GM19035 (cell line): ENCODE measurements around the gene SEC14L3.
"Not testable (repeated sequence)": the region's sequence is repeated elsewhere in the genome, so short reads cannot be mapped to it uniquely, and the experiment has no call there.

Experiments used
- ATAC-seq: cut with Tn5 transposase; IDR thresholded peaks from one replicate; pipeline ENCODE4 v1.9.1; 2021; ENCODE audit not compliant: unreplicated experiment

SEC14L3 gene

GRCh38 chr22:30486118-30486517 is 14.3 kb upstream of the SEC14L3 start:
- ATAC-seq, result no peak

- no peak for ATAC-seq
These were observed 13.7 kb upstream of the SEC14L3 start for GRCh38 chr22:30485362-30485988.

- no peak for ATAC-seq
These were observed 11.4 kb upstream of the SEC14L3 start for GRCh38 chr22:30483169-30483568.

GRCh38 chr22:30481711-30482110 is 9.9 kb upstream of the SEC14L3 start:
- no peak for ATAC-seq

GRCh38 chr22:30479981-30480380 is 8.2 kb upstream of the SEC14L3 start:
- ATAC-seq, result no peak

- ATAC-seq, result no peak
These were observed 3.0 kb upstream of the SEC14L3 start for GRCh38 chr22:30474683-30475424.

- ATAC-seq, result no peak
These were observed 2.3 kb upstream of the SEC14L3 start for GRCh38 chr22:30474121-30474520.

GRCh38 chr22:30472994-30473720 is 1.3 kb upstream of the SEC14L3 start:
- ATAC-seq, result no peak

GRCh38 chr22:30470655-30471054 is 1.2 kb downstream of the SEC14L3 start:
- ATAC-seq, result no peak

- ATAC-seq, result no peak
These were observed 2.7 kb downstream of the SEC14L3 start for GRCh38 chr22:30469165-30469564.

GRCh38 chr22:30460555-30460954 is 11.3 kb downstream of the SEC14L3 start:
- not testable (repeated sequence) for ATAC-seq

- no peak for ATAC-seq
These were observed 11.7 kb downstream of the SEC14L3 start for GRCh38 chr22:30460147-30460546.

- ATAC-seq, result no peak
These were observed 12.4 kb downstream of the SEC14L3 start for GRCh38 chr22:30459181-30460052.

GRCh38 chr22:30457981-30458380 is 13.8 kb downstream of the SEC14L3 start:
- ATAC-seq, result no peak

- ATAC-seq, result no peak
These were observed 16.6 kb downstream of the SEC14L3 start for GRCh38 chr22:30455075-30455840.

- ATAC-seq, result no peak
These were observed 17.9 kb downstream of the SEC14L3 start for GRCh38 chr22:30453731-30454510.

GRCh38 chr22:30452861-30453260 is 19.0 kb downstream of the SEC14L3 start:
- no peak for ATAC-seq

GRCh38 chr22:30451488-30451887 is 20.3 kb downstream of the SEC14L3 start:
- ATAC-seq, result not testable (repeated sequence)

GRCh38 chr22:30447656-30448055 is 24.2 kb downstream of the SEC14L3 start:
- no peak for ATAC-seq
